ENCODE data around the gene ZNG1A. TPM values are rescaled to one million over a fixed set of nuclear protein-coding genes. Genes with fewer than 3 reads are reported as not detected.
"Not testable (repeated sequence)": the region's sequence is repeated elsewhere in the genome, so short reads cannot be mapped to it uniquely, and the experiment has no call there.

The ZNG1A gene
- total RNA-seq, 4 donors from 2014 or later: 27.7 to 40.3 (median 35.6) TPM

- TF ChIP-seq CTCF (IDR thresholded peaks at IDR 0.05; ENCODE audit: low read depth): no peak
Measured at GRCh38 chr9:211557-211956, 32.7 kb upstream of the ZNG1A start.

- no peak for TF ChIP-seq CTCF (IDR thresholded peaks at IDR 0.05; ENCODE audit: low read depth)
Measured at GRCh38 chr9:211036-211435, 32.2 kb upstream of the ZNG1A start.

GRCh38 chr9:209143-209758 lies 30.4 kb upstream of the ZNG1A start:
- TF ChIP-seq CTCF (IDR thresholded peaks at IDR 0.05; ENCODE audit: low read depth): no peak

- TF ChIP-seq CTCF (IDR thresholded peaks at IDR 0.05; ENCODE audit: low read depth): no peak
Measured at GRCh38 chr9:206481-206880, 27.6 kb upstream of the ZNG1A start.

- not testable (repeated sequence) for TF ChIP-seq CTCF (IDR thresholded peaks at IDR 0.05; ENCODE audit: low read depth)
Measured at GRCh38 chr9:117995-118467, 60.8 kb downstream of the ZNG1A start, which contains the start of gene FOXD4. Gene FOXD4 (minus strand): TSS chr9:118417. CDS start chr9:118119, 298 bp downstream.

Other genes with a start within 250 kb of the ZNG1A start
- 1 to 10 TPM; 1.8 to 8.5 (median 5.1) TPM for gene WASHC1, start 149.6 kb downstream of the ZNG1A start, total RNA-seq
- gene FOXD4, start 60.6 kb downstream of the ZNG1A start, total RNA-seq: under 1 TPM in 1 of 4 donors, not detected in 3; 0.38 TPM
- gene DOCK8, start 35.8 kb upstream of the ZNG1A start, total RNA-seq: 10 to 100 TPM; 22.7 to 49.0 (median 36.7) TPM

Measured in subcutaneous adipose tissue (tissue), 4 donors.